Neutrophil (primary cell): ENCODE results near the gene CTCFL.

Experiments used
- H3K27ac ChIP-seq: fragments of 200-600 bp; sonication (generic); 2 replicates; pipeline ENCODE4 v1.5.1; 2016; ENCODE audit warnings: mild to moderate bottlenecking, moderate library complexity
- H3K27me3 ChIP-seq: fragments of 200-600 bp; sonication (generic); 2 replicates; pipeline ENCODE4 v1.6.0; 2016; ENCODE audit warnings: mild to moderate bottlenecking
- H3K36me3 ChIP-seq: fragments of 200-600 bp; sonication (generic); 2 replicates; pipeline ENCODE4 v1.5.1; 2017
- H3K4me1 ChIP-seq, 2 experiments: fragments of 200-600 bp in 1 of 2; sonication (generic) in 1 of 2; 1 replicate in 1 of 2; 2 replicates in 1 of 2; pipeline versions ENCODE4 v1.5.1 to v1.6.1; 2013 to 2016; ENCODE audit warnings: low read depth in 1 of 2, low read length in 1 of 2, mild to moderate bottlenecking in 1 of 2, moderate library complexity in 1 of 2; ENCODE audit not compliant: control insufficient read depth in 1 of 2, insufficient read depth in 1 of 2
- H3K4me3 ChIP-seq, 2 experiments: fragments of 200-600 bp in 1 of 2; sonication (generic) in 1 of 2; 1 replicate in 1 of 2; 2 replicates in 1 of 2; pipeline ENCODE4 v1.5.1; 2013 to 2016; ENCODE audit warnings: low read depth in 1 of 2, low read length in 1 of 2, mild to moderate bottlenecking in 1 of 2, moderate library complexity in 1 of 2
- H3K9me3 ChIP-seq: fragments of 200-600 bp; sonication (generic); 2 replicates; pipeline ENCODE4 v1.5.1; 2016
- CTCF ChIP-seq: fragments of 200-600 bp; sonication (generic); IDR thresholded peaks from 2 replicates; pipeline ENCODE4 v1.5.1; 2016; ENCODE audit warnings: antibody characterized with exemption

CTCFL gene

GRCh38 chr20:57561356-57562279 lies 36.7 kb upstream of the CTCFL start:
- no peaks in the 10 kb centered on the region for H3K36me3 ChIP-seq
- TF ChIP-seq CTCF, result no peak
- H3K4me1 ChIP-seq, result no peaks in the 10 kb centered on the region
- H3K4me3 ChIP-seq, result no peak overlapping the region
- H3K27ac ChIP-seq, result no peak overlapping the region
- H3K27me3 ChIP-seq, result peaks cover 56% of the 10 kb centered on the region
- H3K9me3 ChIP-seq, result no peaks in the 10 kb centered on the region

- no peak for TF ChIP-seq CTCF
- H3K27ac ChIP-seq, result no peak within 1 kb of the TSS
- peaks cover 55% of the 10 kb centered on the region for H3K27me3 ChIP-seq
- no peaks in the 10 kb centered on the region for H3K9me3 ChIP-seq
- no peaks in the 10 kb centered on the region for H3K36me3 ChIP-seq
- no peak within 1 kb of the TSS for H3K4me3 ChIP-seq
- no peaks in the 10 kb centered on the region for H3K4me1 ChIP-seq
Observed at GRCh38 chr20:57560554-57561355, 35.8 kb upstream of the CTCFL start, which contains the start of gene PCK1. Gene PCK1 (plus strand): TSS chr20:57561110. CDS start chr20:57561412, 302 bp downstream.

GRCh38 chr20:57559658-57560553 lies 35.0 kb upstream of the CTCFL start:
- Histone ChIP-seq H3K4me1 (no peaks in the 10 kb centered on the region), H3K9me3 (no peaks in the 10 kb centered on the region), H3K36me3 (no peaks in the 10 kb centered on the region), H3K4me3 (no peak overlapping the region), H3K27me3 (peaks cover 63% of the 10 kb centered on the region), H3K27ac (no peak overlapping the region)
- no peak for TF ChIP-seq CTCF

DNA sequence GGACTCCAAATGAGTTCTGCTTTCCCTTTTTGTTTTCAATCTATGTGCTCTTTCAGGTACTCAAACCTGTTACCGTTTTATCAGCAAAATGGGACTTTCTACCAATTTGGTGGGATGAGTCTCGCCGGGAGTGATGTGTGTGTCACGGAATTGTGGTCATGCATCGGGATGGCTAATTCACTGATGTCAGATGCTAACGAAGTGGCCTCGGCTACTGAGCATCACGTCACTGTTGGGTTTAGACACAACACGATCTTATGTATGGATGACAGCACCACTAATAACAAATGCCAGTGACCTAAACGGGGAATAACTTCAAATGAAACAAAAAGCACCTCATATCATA lies 34.3 kb upstream of the CTCFL start:
- Histone ChIP-seq H3K27ac (no peak overlapping the region), H3K36me3 (no peaks in the 10 kb centered on the region), H3K27me3 (peaks cover 70% of the 10 kb centered on the region), H3K4me3 (no peak overlapping the region), H3K9me3 (no peaks in the 10 kb centered on the region), H3K4me1 (no peaks in the 10 kb centered on the region)
- TF ChIP-seq CTCF, result no peak

GRCh38 chr20:57558614-57559288 lies 33.8 kb upstream of the CTCFL start:
- Histone ChIP-seq H3K27me3 (peaks cover 75% of the 10 kb centered on the region), H3K9me3 (no peaks in the 10 kb centered on the region), H3K4me1 (no peaks in the 10 kb centered on the region), H3K4me3 (no peak overlapping the region), H3K27ac (no peak overlapping the region), H3K36me3 (no peaks in the 10 kb centered on the region)
- no peak for TF ChIP-seq CTCF
